ENCODE data around the gene CCNT2. TPM values are rescaled to one million over a fixed set of nuclear protein-coding genes. Genes with fewer than 3 reads are reported as not detected.

CCNT2 gene
- total RNA-seq, 4 donors from 2014 or later = 19.1 to 45.5 (median 25.8) TPM

- no peak for TF ChIP-seq CTCF (IDR thresholded peaks at IDR 0.05)
- no peak for TF ChIP-seq POLR2A (IDR thresholded peaks at IDR 0.05)
- TF ChIP-seq POLR2AphosphoS5 (IDR thresholded peaks at IDR 0.05) = no peak
- no peak for TF ChIP-seq EP300 (IDR thresholded peaks at IDR 0.05)
- H3K4me1 ChIP-seq = no peaks in the 10 kb centered on the region
- no peak overlapping the region for H3K4me3 ChIP-seq
Measured at GRCh38 chr2:134882773-134883172, 35.8 kb upstream of the CCNT2 start.

GRCh38 chr2:134883552-134884293 lies 34.9 kb upstream of the CCNT2 start:
- Histone ChIP-seq H3K27me3 (no peaks in the 10 kb centered on the region), H3K4me1 (no peaks in the 10 kb centered on the region), H3K36me3 (no peaks in the 10 kb centered on the region), H3K4me3 (no peak overlapping the region), H3K27ac (no peak overlapping the region), H3K9me3 (peaks cover 0 to under 1% (median 0%) of the 10 kb centered on the region in 3 donors)
- 93 to 100% methylated on average over 2 to 3 of the region's 3 CpGs for WGBS, 2 donors (ENCODE audit: low coverage in 1 of 2)
- TF ChIP-seq EP300 (IDR thresholded peaks at IDR 0.05) = no peak
- no peak for TF ChIP-seq POLR2A (IDR thresholded peaks at IDR 0.05)
- no peak for TF ChIP-seq CTCF (IDR thresholded peaks at IDR 0.05)
- TF ChIP-seq POLR2AphosphoS5 (IDR thresholded peaks at IDR 0.05) = no peak
- ATAC-seq = no peak

More at GRCh38 chr2:134882773-134883172, 35.8 kb upstream of the CCNT2 start:
- Histone ChIP-seq H3K9me3 (peaks cover 0 to 10% (median 0%) of the 10 kb centered on the region in 3 donors), H3K27ac (no peak overlapping the region), H3K27me3 (no peaks in the 10 kb centered on the region), H3K36me3 (no peaks in the 10 kb centered on the region)
- ATAC-seq = no peak

- Histone ChIP-seq H3K4me3 (no peak overlapping the region), H3K9me3 (no peaks in the 10 kb centered on the region), H3K27me3 (no peaks in the 10 kb centered on the region), H3K4me1 (no peaks in the 10 kb centered on the region), H3K27ac (no peak overlapping the region), H3K36me3 (no peaks in the 10 kb centered on the region)
- no peak for TF ChIP-seq POLR2AphosphoS5 (IDR thresholded peaks at IDR 0.05)
- TF ChIP-seq POLR2A (IDR thresholded peaks at IDR 0.05) = no peak
- TF ChIP-seq EP300 (IDR thresholded peaks at IDR 0.05) = no peak
- TF ChIP-seq CTCF (IDR thresholded peaks at IDR 0.05) = no peak
- ATAC-seq = no peak
Measured at GRCh38 chr2:134884435-134884834, 34.2 kb upstream of the CCNT2 start.

- Histone ChIP-seq H3K4me1 (no peaks in the 10 kb centered on the region), H3K36me3 (no peaks in the 10 kb centered on the region), H3K4me3 (no peak overlapping the region), H3K9me3 (no peaks in the 10 kb centered on the region), H3K27ac (no peak overlapping the region), H3K27me3 (no peaks in the 10 kb centered on the region)
- 80 to 94% methylated on average over 1 of the region's 1 CpG for WGBS, 2 donors (ENCODE audit: low coverage in 1 of 2)
- ATAC-seq = no peak
- TF ChIP-seq EP300 (IDR thresholded peaks at IDR 0.05) (no peak), CTCF (IDR thresholded peaks at IDR 0.05) (no peak), POLR2A (IDR thresholded peaks at IDR 0.05) (no peak), POLR2AphosphoS5 (IDR thresholded peaks at IDR 0.05) (no peak)
Measured at GRCh38 chr2:134892282-134893035, 26.2 kb upstream of the CCNT2 start.

- H3K9me3 ChIP-seq = no peaks in the 10 kb centered on the region
- no peaks in the 10 kb centered on the region for H3K4me1 ChIP-seq
- TF ChIP-seq POLR2A (IDR thresholded peaks at IDR 0.05) = no peak
- TF ChIP-seq CTCF (IDR thresholded peaks at IDR 0.05) = peak in 1 of 4 experiments; percentile 29
- no peak for ATAC-seq
- no peak overlapping the region for H3K27ac ChIP-seq
- H3K36me3 ChIP-seq = no peaks in the 10 kb centered on the region
- H3K4me3 ChIP-seq = no peak overlapping the region
- no peaks in the 10 kb centered on the region for H3K27me3 ChIP-seq
Measured at GRCh38 chr2:134897932-134898331, 20.7 kb upstream of the CCNT2 start.
